Muscle layer of colon (tissue), 2 donors: Measurements from ENCODE around the gene PLXNB3.

ENCODE experiments used
- H3K27ac ChIP-seq: one replicate; pipeline ENCODE4 v1.7.0; 2013; ENCODE audit warnings: low read depth, mild to moderate bottlenecking, low read length, moderate library complexity
- H3K27me3 ChIP-seq, 2 donors: one replicate each; pipeline ENCODE4 v1.7.0; 2013; ENCODE audit warnings: low read length in 2 of 2, mild to moderate bottlenecking in 2 of 2; ENCODE audit not compliant: insufficient read depth in 2 of 2, control insufficient read depth in 1 of 2
- H3K36me3 ChIP-seq: one replicate; pipeline ENCODE4 v1.7.0; 2013; ENCODE audit warnings: mild to moderate bottlenecking, low read length; ENCODE audit not compliant: insufficient read depth
- H3K4me1 ChIP-seq: one replicate; pipeline ENCODE4 v1.7.0; 2013; ENCODE audit warnings: mild to moderate bottlenecking, low read length; ENCODE audit not compliant: insufficient read depth
- H3K4me3 ChIP-seq, 2 donors: one replicate each; pipeline ENCODE4 v1.7.0; 2013; ENCODE audit warnings: low read length in 2 of 2, low read depth in 1 of 2, mild to moderate bottlenecking in 1 of 2, moderate library complexity in 1 of 2
- H3K9ac ChIP-seq: one replicate; pipeline ENCODE4 v1.7.0; 2013; ENCODE audit warnings: low read length
- H3K9me3 ChIP-seq: one replicate; pipeline ENCODE4 v1.7.0; 2013; ENCODE audit warnings: mild to moderate bottlenecking, low read length
- donor health status: abdominal sarcoma.
- donor health status: Adenocarcinoma of cecum.

Gene PLXNB3

DNA sequence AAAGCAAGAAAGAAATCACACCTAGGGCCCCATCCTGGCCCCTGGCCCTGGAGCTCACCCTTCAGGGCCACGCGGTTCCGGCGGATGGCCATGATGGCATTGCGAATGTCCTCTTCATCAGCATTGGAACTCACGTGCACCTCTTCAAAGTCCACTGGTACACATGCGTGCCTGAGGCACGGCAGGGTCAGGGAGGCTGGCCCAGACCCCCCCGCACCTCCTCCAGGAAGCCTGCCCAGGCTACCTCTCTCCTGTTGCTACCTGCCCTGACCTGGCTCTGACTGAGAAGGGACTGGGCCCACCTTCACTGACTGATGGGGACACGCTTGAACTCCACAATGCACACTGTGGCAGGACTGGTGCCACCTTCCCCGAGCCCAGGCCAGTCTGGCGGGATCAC is 25.6 kb downstream of the PLXNB3 start:
- peaks cover 9% of the 10 kb centered on the region for H3K36me3 ChIP-seq
- peaks cover 0 to 25% of the 10 kb centered on the region in 2 donors for H3K27me3 ChIP-seq
- no peak overlapping the region for H3K9ac ChIP-seq
- no peak overlapping the region for H3K27ac ChIP-seq
- H3K4me1 ChIP-seq, result peaks cover 17% of the 10 kb centered on the region
- no peak overlapping the region for H3K4me3 ChIP-seq
- H3K9me3 ChIP-seq, result no peaks in the 10 kb centered on the region

DNA sequence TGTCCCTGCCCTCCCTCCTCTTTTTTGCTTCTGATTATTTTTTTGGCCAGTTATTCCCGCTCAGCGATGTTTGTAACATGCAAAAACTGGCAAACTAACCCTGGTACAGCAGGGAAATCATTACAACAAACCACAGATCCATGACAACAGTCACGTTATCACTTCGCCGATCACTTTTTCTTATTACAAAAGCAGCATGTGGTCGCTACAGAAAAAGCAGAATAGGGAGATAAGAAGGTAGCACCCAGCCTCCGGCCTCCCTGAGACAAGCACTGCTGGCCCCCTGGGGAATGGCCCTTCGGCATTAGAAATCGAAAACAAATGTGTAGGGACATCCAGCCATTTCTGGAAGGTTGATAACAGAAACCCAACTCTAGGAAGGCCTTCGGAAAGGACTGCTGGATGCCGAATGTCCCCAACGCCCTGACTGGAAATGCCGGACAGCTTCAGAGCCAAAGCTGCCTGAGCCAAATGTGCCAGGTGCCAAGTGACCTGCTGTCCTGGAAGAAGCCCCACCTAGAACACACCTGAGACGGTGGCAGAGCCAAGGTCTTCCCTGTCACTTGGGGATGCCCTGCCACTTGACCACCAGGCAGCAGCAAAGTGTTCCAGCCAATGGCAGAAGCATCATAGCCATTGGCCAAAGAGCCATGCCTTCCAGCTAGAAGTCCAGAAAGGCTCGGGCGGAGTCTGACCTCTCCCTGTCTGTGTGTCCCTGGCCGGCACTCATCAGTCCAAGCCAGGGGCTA is 27.2 kb downstream of the PLXNB3 start:
- Histone ChIP-seq H3K4me3 (no peak overlapping the region), H3K36me3 (peaks cover 2% of the 10 kb centered on the region), H3K9me3 (no peaks in the 10 kb centered on the region), H3K27me3 (peaks cover 0 to 17% of the 10 kb centered on the region in 2 donors), H3K27ac (no peak overlapping the region), H3K4me1 (peaks cover 28% of the 10 kb centered on the region), H3K9ac (no peak overlapping the region)

DNA sequence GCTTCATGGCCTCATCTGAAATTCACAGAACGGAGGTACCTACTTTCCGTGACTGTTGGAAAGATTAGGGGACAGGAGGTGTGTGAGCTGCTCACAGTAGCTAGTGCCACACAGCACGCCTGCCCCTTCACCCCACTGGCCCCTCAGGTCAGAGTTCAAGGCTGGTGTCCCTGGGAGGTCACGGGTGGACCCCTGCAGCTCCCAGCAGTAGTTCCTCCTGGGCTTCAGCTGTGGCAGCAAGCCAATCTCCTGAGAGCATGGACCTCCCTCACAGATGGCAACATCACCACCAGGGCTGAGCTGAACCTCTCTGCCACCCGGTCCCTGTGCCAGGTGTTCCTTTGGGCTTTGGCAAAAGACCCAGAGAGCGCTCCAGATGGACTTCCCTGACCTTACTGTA is 28.3 kb downstream of the PLXNB3 start:
- H3K36me3 ChIP-seq, result peaks cover 7% of the 10 kb centered on the region
- peaks cover 0 to 13% of the 10 kb centered on the region in 2 donors for H3K27me3 ChIP-seq
- H3K4me1 ChIP-seq, result peaks cover 28% of the 10 kb centered on the region
- H3K9me3 ChIP-seq, result no peaks in the 10 kb centered on the region
- no peak overlapping the region for H3K27ac ChIP-seq
- no peak overlapping the region for H3K9ac ChIP-seq
- no peak overlapping the region for H3K4me3 ChIP-seq

DNA sequence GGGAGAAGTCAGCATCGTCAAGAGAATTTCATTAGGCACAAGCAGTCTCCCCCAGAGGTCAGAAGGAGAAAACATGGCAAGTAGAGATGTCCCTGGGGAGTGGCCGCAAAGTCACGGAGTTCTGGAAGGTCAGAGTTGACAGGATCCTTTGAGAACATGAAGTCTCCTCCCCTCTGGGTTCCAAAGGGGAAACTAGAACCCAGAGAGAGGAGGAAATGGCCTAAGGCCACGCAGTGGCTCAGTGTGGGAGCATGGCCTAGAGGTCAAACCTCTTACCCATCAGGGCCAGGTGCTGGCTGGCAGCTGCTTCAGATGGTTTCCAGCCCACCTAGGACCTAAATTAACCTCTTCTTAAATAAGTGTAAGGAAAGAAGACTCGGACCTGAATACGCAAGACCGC is 29.2 kb downstream of the PLXNB3 start:
- peak overlapping the region; percentile 68 for H3K9ac ChIP-seq
- H3K4me3 ChIP-seq, result peak overlapping the region; percentile 58 to 70
- H3K27me3 ChIP-seq, result peaks cover 0 to 14% of the 10 kb centered on the region in 2 donors
- H3K9me3 ChIP-seq, result no peaks in the 10 kb centered on the region
- H3K27ac ChIP-seq, result peak overlapping the region; percentile 57
- peaks cover 28% of the 10 kb centered on the region for H3K4me1 ChIP-seq
- H3K36me3 ChIP-seq, result peaks cover 9% of the 10 kb centered on the region

DNA sequence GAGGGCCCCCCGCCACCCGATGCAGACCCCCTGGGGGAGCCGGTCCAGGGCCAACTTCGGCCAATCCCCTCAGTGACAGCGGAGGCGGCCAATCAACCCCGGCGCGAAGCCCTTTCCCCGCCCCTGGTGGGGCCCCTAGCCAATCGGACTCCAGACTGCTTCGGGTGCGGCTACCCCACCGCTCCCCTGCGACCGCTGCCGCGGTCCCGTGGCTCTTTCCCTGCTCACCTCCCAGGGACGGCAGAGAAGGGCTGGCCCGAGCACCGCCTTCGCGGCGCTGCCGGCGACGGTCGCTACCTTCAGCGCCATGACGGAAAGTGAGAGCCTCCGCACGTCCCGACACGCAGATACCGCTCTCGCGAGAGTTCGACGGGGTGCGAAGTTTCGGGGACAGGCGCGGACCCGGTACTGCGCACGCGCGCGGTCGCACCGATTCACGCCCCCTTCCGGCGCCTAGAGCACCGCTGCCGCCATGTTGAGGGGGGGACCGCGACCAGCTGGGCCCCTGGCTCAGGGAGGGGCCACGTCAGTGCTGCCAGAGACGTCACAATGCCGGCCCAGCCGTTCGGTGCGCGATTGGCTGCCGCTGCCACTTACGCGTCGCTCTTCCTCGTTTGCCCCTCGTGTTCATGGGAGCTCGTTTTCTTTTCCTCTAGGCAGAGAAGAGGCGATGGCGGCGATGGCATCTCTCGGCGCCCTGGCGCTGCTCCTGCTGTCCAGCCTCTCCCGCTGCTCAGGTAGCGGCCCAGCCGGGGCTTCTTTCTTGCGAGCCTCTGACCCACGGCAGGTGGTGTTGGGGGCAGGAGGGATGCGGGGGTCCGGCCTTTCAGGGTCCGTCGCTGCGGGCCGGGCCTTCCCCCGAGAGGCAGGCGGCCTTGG is 30.2 kb downstream of the PLXNB3 start, which contains the start of the genes IDH3G and SSR4:
Gene IDH3G, minus strand, starts transcription at position 358 of the 879 bp plus-strand sequence. Its CDS starts 49 bp downstream, at position 309.
Gene SSR4, plus strand, starts transcription at position 651 of the 879 bp plus-strand sequence. Its CDS starts 20 bp downstream, at position 671.
- Histone ChIP-seq H3K4me3 (peak within 1 kb of the TSS; percentile 58 to 70), H3K4me1 (peaks cover 28% of the 10 kb centered on the region), H3K9ac (peak within 1 kb of the TSS; percentile 68), H3K9me3 (no peaks in the 10 kb centered on the region), H3K27ac (peak within 1 kb of the TSS; percentile 71), H3K36me3 (peaks cover 9% of the 10 kb centered on the region), H3K27me3 (peaks cover 0 to 16% of the 10 kb centered on the region in 2 donors)

DNA sequence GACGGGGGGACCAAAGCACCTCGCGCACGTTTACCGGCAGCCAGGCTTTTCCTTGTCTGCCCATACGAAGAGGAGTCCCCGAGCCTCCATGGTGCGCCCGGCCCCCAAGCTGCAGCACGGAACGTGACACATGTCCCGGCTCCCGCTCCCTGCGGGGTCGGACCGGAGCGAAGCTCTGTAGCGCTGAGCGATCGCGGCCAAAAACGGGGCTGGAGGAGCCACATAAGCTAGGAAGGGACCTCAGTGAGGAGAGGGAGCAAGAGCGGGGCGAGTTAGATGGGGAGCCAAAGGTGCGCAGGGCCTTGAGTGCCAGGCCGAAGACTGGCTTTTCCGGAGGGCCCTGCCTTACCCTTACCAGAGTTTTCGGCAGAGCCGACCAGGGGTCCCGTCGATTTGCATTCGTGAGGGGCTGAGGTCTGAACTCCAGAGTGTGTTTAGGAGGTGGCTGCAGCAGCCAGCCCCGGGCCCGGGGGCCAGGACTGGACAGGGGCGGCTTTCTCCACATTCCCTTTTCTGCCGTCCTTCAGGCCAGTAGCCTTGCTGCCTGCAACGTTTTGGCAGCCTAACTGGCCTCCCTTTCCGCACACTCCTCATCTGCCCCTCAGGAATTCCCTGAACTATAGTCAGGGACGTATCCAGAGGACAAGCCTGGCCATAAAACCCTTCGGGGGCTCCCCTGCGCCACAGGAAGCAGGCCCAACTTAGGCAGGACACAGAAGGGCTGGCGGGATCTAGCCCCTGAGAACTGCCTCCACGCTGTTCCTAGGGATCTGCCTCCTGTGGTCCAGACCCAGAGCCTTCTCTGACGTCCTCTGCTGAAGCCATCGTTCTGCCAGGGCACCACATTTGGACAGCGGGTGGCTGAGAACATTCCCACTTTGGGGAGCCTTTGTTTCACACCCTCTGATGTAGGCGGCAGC is 31.1 kb downstream of the PLXNB3 start:
- Histone ChIP-seq H3K9ac (peak overlapping the region; percentile 6), H3K4me1 (peaks cover 28% of the 10 kb centered on the region), H3K4me3 (peak overlapping the region; percentile 49 to 70), H3K27ac (peak overlapping the region; percentile 71), H3K36me3 (peaks cover 9% of the 10 kb centered on the region), H3K9me3 (no peaks in the 10 kb centered on the region), H3K27me3 (peaks cover 0 to 10% of the 10 kb centered on the region in 2 donors)

DNA sequence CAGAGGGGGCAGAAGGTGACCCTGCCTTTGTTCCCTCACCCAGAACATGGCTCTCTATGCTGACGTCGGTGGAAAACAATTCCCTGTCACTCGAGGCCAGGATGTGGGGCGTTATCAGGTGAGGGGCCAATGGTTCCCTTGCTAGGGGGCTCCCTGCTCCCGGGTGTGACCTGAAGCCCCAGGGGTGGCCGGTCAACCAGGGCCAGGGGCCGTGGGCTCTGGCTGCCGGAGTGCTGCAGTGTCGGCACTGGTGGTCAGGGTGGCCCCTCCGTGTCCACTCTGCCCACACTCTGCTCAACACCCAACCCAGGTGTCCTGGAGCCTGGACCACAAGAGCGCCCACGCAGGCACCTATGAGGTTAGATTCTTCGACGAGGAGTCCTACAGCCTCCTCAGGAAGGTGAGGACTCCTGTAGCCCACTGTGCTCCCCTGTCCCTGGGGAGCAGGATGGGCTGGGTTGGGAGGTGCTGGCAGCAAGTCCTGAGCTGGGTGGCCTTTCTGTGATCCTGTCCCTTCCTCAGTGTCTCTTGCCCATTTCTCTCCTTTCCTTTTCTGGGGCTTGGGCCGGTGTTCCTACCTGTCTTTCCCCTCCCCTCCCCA is 33.5 kb downstream of the PLXNB3 start:
- Histone ChIP-seq H3K4me3 (no peak overlapping the region), H3K27me3 (peaks cover 0 to 3% of the 10 kb centered on the region in 2 donors), H3K4me1 (peaks cover 19% of the 10 kb centered on the region), H3K36me3 (peaks cover 9% of the 10 kb centered on the region), H3K9me3 (no peaks in the 10 kb centered on the region), H3K9ac (no peak overlapping the region), H3K27ac (no peak overlapping the region)

DNA sequence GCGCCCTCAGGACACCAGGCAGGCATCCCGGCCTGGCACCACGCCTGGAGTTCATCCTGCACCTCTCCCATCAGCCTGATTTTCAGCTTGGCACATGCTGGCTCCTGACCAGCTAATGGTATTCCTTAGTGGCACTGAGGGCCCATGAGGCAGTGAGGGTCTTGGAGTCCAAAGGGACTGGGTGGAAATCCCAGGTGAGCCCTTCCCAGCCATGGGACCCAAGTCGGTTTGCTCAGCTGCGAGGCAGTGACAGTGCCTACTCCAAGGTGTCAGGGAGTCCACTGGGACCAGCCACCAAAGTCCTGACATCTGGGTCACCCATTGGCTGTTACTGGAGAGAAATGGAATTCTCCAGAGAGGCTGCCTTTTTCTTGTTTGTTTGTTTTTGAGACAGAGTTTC is 35.3 kb downstream of the PLXNB3 start:
- Histone ChIP-seq H3K36me3 (peaks cover 9% of the 10 kb centered on the region), H3K4me1 (peaks cover 11% of the 10 kb centered on the region), H3K4me3 (no peak overlapping the region), H3K27me3 (peaks cover 0 to 3% of the 10 kb centered on the region in 2 donors), H3K9me3 (no peaks in the 10 kb centered on the region), H3K9ac (no peak overlapping the region), H3K27ac (no peak overlapping the region)

DNA sequence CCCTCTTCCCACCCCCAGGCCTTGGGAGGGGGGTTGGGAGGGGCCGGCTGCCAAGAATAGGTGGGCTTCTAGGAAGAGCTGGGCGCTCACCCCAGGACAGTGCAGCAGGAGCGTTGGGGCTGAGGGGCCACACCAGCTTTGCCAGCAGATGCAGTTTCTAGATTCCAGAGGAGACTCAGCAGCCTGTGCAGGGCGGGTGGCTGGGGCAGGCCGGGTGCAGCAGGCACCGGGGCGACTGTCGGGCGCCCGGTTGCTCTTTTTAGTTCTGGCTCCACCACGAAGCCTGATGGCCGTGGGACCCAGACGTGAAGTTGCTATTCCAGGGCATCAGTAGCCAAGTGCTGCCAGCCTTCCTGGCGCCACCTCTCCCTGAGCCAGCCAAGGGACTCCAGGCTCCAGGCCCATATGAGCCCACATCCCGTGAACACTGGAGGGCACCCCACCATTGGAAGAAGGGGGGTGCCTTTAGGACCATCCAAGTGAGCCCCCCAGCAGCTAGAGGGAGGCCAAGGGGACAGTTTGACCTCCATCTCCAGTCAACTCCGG is 36.2 kb downstream of the PLXNB3 start:
- peaks cover 9% of the 10 kb centered on the region for H3K4me1 ChIP-seq
- no peak overlapping the region for H3K9ac ChIP-seq
- no peak overlapping the region for H3K27ac ChIP-seq

DNA sequence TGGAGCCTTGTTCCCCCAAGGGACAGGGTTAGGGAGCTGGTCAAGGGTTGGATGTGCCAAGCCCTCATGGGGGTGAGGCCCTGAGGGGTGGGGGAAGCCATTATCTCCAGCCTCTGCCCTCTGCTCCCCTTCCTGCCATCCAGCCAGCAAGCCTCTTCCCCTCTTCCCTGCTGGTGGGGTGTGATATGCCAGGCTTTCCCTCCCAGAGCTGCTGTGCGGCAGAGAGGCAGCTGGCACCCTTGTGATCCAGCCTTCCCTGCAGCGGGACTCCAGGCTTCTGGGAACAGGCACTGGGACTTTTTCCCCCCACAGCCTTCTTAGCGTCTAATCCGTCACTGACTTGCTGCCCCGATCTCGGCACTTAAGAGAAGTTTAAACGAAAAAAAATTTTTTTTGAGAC is 36.7 kb downstream of the PLXNB3 start:
- Histone ChIP-seq H3K4me3 (no peak overlapping the region), H3K9ac (no peak overlapping the region), H3K4me1 (peaks cover 4% of the 10 kb centered on the region), H3K36me3 (peaks cover 9% of the 10 kb centered on the region), H3K27ac (no peak overlapping the region), H3K27me3 (peaks cover 0 to 3% of the 10 kb centered on the region in 2 donors), H3K9me3 (no peaks in the 10 kb centered on the region)

More for the DNA sequence above, 36.2 kb downstream of the PLXNB3 start:
- Histone ChIP-seq H3K4me3 (no peak overlapping the region), H3K9me3 (no peaks in the 10 kb centered on the region), H3K27me3 (peaks cover 0 to 3% of the 10 kb centered on the region in 2 donors), H3K36me3 (peaks cover 9% of the 10 kb centered on the region)
